ENCODE data around the gene ARHGAP25. TPM values are rescaled to one million over a fixed set of nuclear protein-coding genes. Genes with fewer than 3 reads are reported as not detected.

ARHGAP25 gene
- total RNA-seq, result 10 to 100 TPM in 1 of 2 donors, 1 to 10 TPM in 1; 6.8 to 11.0 TPM
- long read RNA-seq, partial matches to known transcripts, result 0 of 3 reads
- long read RNA-seq, other reads (novel, unspliced or antisense), result 0 of 3 reads

- DNase-seq, result no peak
- intact Hi-C loops (cut with DNase I), result no loop called here
These were observed at the start of gene ARHGAP25 for GRCh38 chr2:68734688-68735525. Gene ARHGAP25 (plus strand): TSS chr2:68734811. CDS start chr2:68735200, 389 bp downstream.

GRCh38 chr2:68686178-68686577 lies 48.4 kb upstream of the ARHGAP25 start:
- DNase-seq, result no peak
- ATAC-seq, result no peak
- intact Hi-C loops (cut with DNase I), result no loop called here

More at GRCh38 chr2:68734688-68735525, at the start of gene ARHGAP25:
- peak; percentile 45 to 65 for ATAC-seq

- intact Hi-C loops (cut with DNase I), result no loop called here
- ATAC-seq (no peak), DNase-seq (no peak)
These were observed 47.6 kb upstream of the ARHGAP25 start for GRCh38 chr2:68687018-68687417.

GRCh38 chr2:68689553-68690537 lies 44.8 kb upstream of the ARHGAP25 start:
- ATAC-seq (no peak), DNase-seq (no peak)
- intact Hi-C loops (cut with DNase I), result no loop called here

- intact Hi-C loops (cut with DNase I), result no loop called here
- ATAC-seq (no peak), DNase-seq (no peak)
These were observed 43.8 kb upstream of the ARHGAP25 start for GRCh38 chr2:68690851-68691250.

GRCh38 chr2:68692511-68692910 lies 42.1 kb upstream of the ARHGAP25 start:
- intact Hi-C loops (cut with DNase I), result no loop called here
- ATAC-seq, result no peak
- DNase-seq, result no peak

- no peak for ATAC-seq
- DNase-seq, result no peak
- intact Hi-C loops (cut with DNase I), result no loop called here
These were observed 40.7 kb upstream of the ARHGAP25 start for GRCh38 chr2:68693951-68694350.

- DNase-seq (no peak), ATAC-seq (no peak)
- intact Hi-C loops (cut with DNase I), result no loop called here
These were observed 38.6 kb upstream of the ARHGAP25 start for GRCh38 chr2:68695971-68696370.

GRCh38 chr2:68696554-68696953 lies 38.1 kb upstream of the ARHGAP25 start:
- ATAC-seq, result no peak
- intact Hi-C loops (cut with DNase I), result no loop called here

GRCh38 chr2:68698567-68699377 lies 35.8 kb upstream of the ARHGAP25 start:
- DNase-seq, result no peak
- ATAC-seq, result no peak
- intact Hi-C loops (cut with DNase I), result no loop called here

More at GRCh38 chr2:68696554-68696953, 38.1 kb upstream of the ARHGAP25 start:
- DNase-seq, result no peak

- ATAC-seq, result no peak
- intact Hi-C loops (cut with DNase I), result loop anchor here in 1 of 2 donors (10.0 kb wide), 1 partner anchor 224 kb away; no protein-coding TSS in a partner anchor
- no peak for DNase-seq
These were observed 34.1 kb upstream of the ARHGAP25 start for GRCh38 chr2:68700560-68700959.

- intact Hi-C loops (cut with DNase I), result loop anchor here (5.0 to 10.0 kb wide), 2 partner anchors 206 to 218 kb away; no protein-coding TSS in a partner anchor
- DNase-seq (no peak), ATAC-seq (no peak)
These were observed 28.0 kb upstream of the ARHGAP25 start for GRCh38 chr2:68706637-68707036.

GRCh38 chr2:68708629-68709028 lies 26.0 kb upstream of the ARHGAP25 start:
- intact Hi-C loops (cut with DNase I), result loop anchor here (5.0 to 10.0 kb wide), 2 partner anchors 204 to 216 kb away; no protein-coding TSS in a partner anchor
- DNase-seq (no peak), ATAC-seq (no peak)

GRCh38 chr2:68709421-68709911 lies 25.1 kb upstream of the ARHGAP25 start:
- peak; percentile 59 to 71 for ATAC-seq
- intact Hi-C loops (cut with DNase I), result loop anchor here (5.0 to 10.0 kb wide), 2 partner anchors 203 to 215 kb away; no protein-coding TSS in a partner anchor
- no peak for DNase-seq

GRCh38 chr2:68710336-68710735 lies 24.3 kb upstream of the ARHGAP25 start:
- ATAC-seq (no peak), DNase-seq (no peak)
- intact Hi-C loops (cut with DNase I), result loop anchor here in 1 of 2 donors (10.0 kb wide), 1 partner anchor 246 kb away; the partner anchor contains the start of genes APLF and FBXO48

- DNase-seq, result no peak
- intact Hi-C loops (cut with DNase I), result loop anchor here in 1 of 2 donors (10.0 kb wide), 1 partner anchor 246 kb away; the partner anchor contains the start of genes APLF and FBXO48
- ATAC-seq, result no peak
These were observed 23.9 kb upstream of the ARHGAP25 start for GRCh38 chr2:68710756-68711155.

- ATAC-seq (peak; percentile 74 to 93), DNase-seq (peak; percentile 53)
- intact Hi-C loops (cut with DNase I), result loop anchor here in 1 of 2 donors (10.0 kb wide), 1 partner anchor 250 kb away; the partner anchor contains the start of genes APLF and FBXO48
These were observed 19.7 kb upstream of the ARHGAP25 start for GRCh38 chr2:68714866-68715265.
